GM23338 (cell line): ENCODE data around the gene RIMS1. TPM values are rescaled to one million over a fixed set of nuclear protein-coding genes. Genes with fewer than 3 reads are reported as not detected.

Experiments used
- ATAC-seq: fragments of 200-7000 bp; cut with Tn5 transposase; 3 replicates; pipeline ENCODE4 v1.9.1; 2020
- DNase-seq: peaks from one replicate; pipeline ENCODE4 v3.0.0-alpha.2; 2015; ENCODE audit warnings: low spot score
- H2AFZ ChIP-seq: fragments of 200-600 bp; sonication (generic); 2 replicates; pipeline ENCODE4 v1.8.0; 2016; ENCODE audit warnings: antibody characterized with exemption, mild to moderate bottlenecking, moderate library complexity
- H3F3A ChIP-seq: fragments of 200-600 bp; sonication (generic); replicated peaks from 2 replicates; pipeline ENCODE4 v1.8.0; 2017; ENCODE audit warnings: antibody characterized with exemption, mixed run types, low read depth
- H3K27ac ChIP-seq: fragments of 200-600 bp; sonication (generic); 2 replicates; pipeline ENCODE4 v1.6.1; 2016; ENCODE audit warnings: low read depth
- H3K27me3 ChIP-seq: fragments of 200-600 bp; sonication (generic); 2 replicates; pipeline ENCODE4 v1.8.0; 2016; ENCODE audit warnings: mild to moderate bottlenecking, mixed run types, moderate library complexity; ENCODE audit not compliant: insufficient read depth
- H3K36me3 ChIP-seq: fragments of 200-600 bp; sonication (generic); 2 replicates; pipeline ENCODE4 v1.8.0; 2016; ENCODE audit warnings: mild to moderate bottlenecking; ENCODE audit not compliant: insufficient read depth
- H3K4me1 ChIP-seq: fragments of 200-600 bp; sonication (generic); 2 replicates; pipeline ENCODE4 v1.8.0; 2016; ENCODE audit warnings: mild to moderate bottlenecking, moderate library complexity; ENCODE audit not compliant: insufficient read depth
- H3K4me2 ChIP-seq: fragments of 200-600 bp; sonication (generic); 2 replicates; pipeline ENCODE4 v1.7.1; 2017; ENCODE audit warnings: mixed run types
- H3K4me3 ChIP-seq: fragments of 200-600 bp; sonication (generic); 2 replicates; pipeline ENCODE4 v1.6.1; 2016; ENCODE audit warnings: mixed run types
- H3K79me2 ChIP-seq: fragments of 200-600 bp; sonication (generic); replicated peaks from 2 replicates; pipeline ENCODE4 v1.8.0; 2017; ENCODE audit warnings: mild to moderate bottlenecking; ENCODE audit not compliant: insufficient read depth
- H3K9me2 ChIP-seq: fragments of 200-600 bp; sonication (generic); 2 replicates; pipeline ENCODE4 v1.8.0; 2017; ENCODE audit not compliant: insufficient read depth
- H4K20me1 ChIP-seq: fragments of 200-600 bp; sonication (generic); replicated peaks from 2 replicates; pipeline ENCODE4 v1.8.0; 2017; ENCODE audit warnings: mild to moderate bottlenecking; ENCODE audit not compliant: insufficient read depth
- H3K27ac Mint-ChIP-seq: 2 replicates; pipeline ENCODE4 v1.8.0; 2020; ENCODE audit warnings: inconsistent platforms, mild to moderate bottlenecking, moderate library complexity, mixed read lengths
- H3K27me3 Mint-ChIP-seq: 3 replicates; pipeline ENCODE4 v1.8.0; 2022; ENCODE audit warnings: low read depth, mild to moderate bottlenecking, moderate library complexity, mixed read lengths, inconsistent platforms; ENCODE audit not compliant: insufficient read depth, poor library complexity
- H3K36me3 Mint-ChIP-seq: 3 replicates; pipeline ENCODE4 v1.8.0; 2021; ENCODE audit warnings: low read depth, mild to moderate bottlenecking, inconsistent platforms, moderate library complexity, mixed read lengths
- H3K4me1 Mint-ChIP-seq: 3 replicates; pipeline ENCODE4 v1.8.0; 2020; ENCODE audit warnings: mild to moderate bottlenecking, inconsistent platforms, mixed read lengths
- H3K4me3 Mint-ChIP-seq: 3 replicates; pipeline ENCODE4 v1.8.0; 2021; ENCODE audit warnings: moderate library complexity, mild to moderate bottlenecking, inconsistent platforms, mixed read lengths
- H3K9me3 Mint-ChIP-seq: 3 replicates; pipeline ENCODE4 v1.8.0; 2020; ENCODE audit warnings: moderate library complexity, mild to moderate bottlenecking, inconsistent platforms, mixed read lengths
- CREB1 ChIP-seq: fragments of 250-450 bp; sonication (Bioruptor Pico); IDR thresholded peaks from 2 replicates; pipeline ENCODE4 v1.5.0; 2020; ENCODE audit warnings: low read depth, mild to moderate bottlenecking, moderate library complexity
- EZH2 ChIP-seq: fragments of 200-600 bp; sonication (generic); IDR thresholded peaks from one replicate; pipeline ENCODE4 v1.8.0; 2017; ENCODE audit warnings: antibody characterized with exemption, mild to moderate bottlenecking, low read depth; ENCODE audit not compliant: unreplicated experiment
- EZH2phosphoT487 ChIP-seq: fragments of 200-600 bp; sonication (generic); IDR thresholded peaks from one replicate; pipeline ENCODE4 v1.8.1; 2018; ENCODE audit warnings: antibody characterized with exemption; ENCODE audit not compliant: unreplicated experiment
- JUNB ChIP-seq: IDR thresholded peaks from one replicate; pipeline ENCODE4 v1.6.1; 2016; ENCODE audit warnings: antibody characterized with exemption; ENCODE audit not compliant: unreplicated experiment
- NANOG ChIP-seq: IDR thresholded peaks from 2 replicates; pipeline ENCODE4 v1.6.1; 2016; ENCODE audit warnings: antibody characterized with exemption, borderline replicate concordance
- POLR2AphosphoS5 ChIP-seq: IDR thresholded peaks from 2 replicates; pipeline ENCODE4 v1.6.1; 2016; ENCODE audit warnings: antibody characterized with exemption, low read depth
- STAT1 ChIP-seq: IDR thresholded peaks from one replicate; pipeline ENCODE4 v1.6.1; 2016; ENCODE audit warnings: antibody characterized with exemption; ENCODE audit not compliant: unreplicated experiment
- ZNF114 ChIP-seq: fragments of 250-450 bp; sonication (Bioruptor Pico); IDR thresholded peaks from 2 replicates; pipeline ENCODE4 v1.5.0; 2020; ENCODE audit warnings: mild to moderate bottlenecking, moderate library complexity
- ZNF331 ChIP-seq: fragments of 250-450 bp; sonication (Bioruptor Pico); IDR thresholded peaks from 2 replicates; pipeline ENCODE4 v1.5.0; 2020; ENCODE audit warnings: low read depth, mild to moderate bottlenecking, moderate library complexity
- polyA plus RNA-seq: library from polyadenylated mRNA; unstranded; fragments of >200 nt; fragmentation: Nextera tagmentation; extraction: Ambion mirVana; gene quantifications from 2 replicates; pipeline ENCODE4 v1.2.1, GENCODE V29; 2016
- total RNA-seq: library from RNA; depleted of rRNA; stranded (reverse); fragments of >200 nt; shearing (Covaris generic); gene quantifications from 2 replicates; pipeline ENCODE4 v1.2.3, GENCODE V29; 2014
- TF ChIP-seq, protein P1 (sequence below), 2 experiments: fragments of 200-600 bp in 1 of 2; sonication (generic) in 1 of 2; conservative IDR thresholded peaks; 2 replicates each; pipeline versions ENCODE4 v1.5.1 to v1.6.1; 2016 to 2017; ENCODE audit warnings: antibody characterized with exemption in 2 of 2, low read depth in 2 of 2, mild to moderate bottlenecking in 2 of 2, moderate library complexity in 1 of 2
- TF ChIP-seq, protein P2 (sequence below): IDR thresholded peaks from 2 replicates; pipeline ENCODE4 v1.6.1; 2016; ENCODE audit warnings: antibody characterized with exemption
- TF ChIP-seq, protein P3 (sequence below): fragments of 250-450 bp; sonication (Bioruptor Pico); IDR thresholded peaks from 2 replicates; pipeline ENCODE4 v1.5.0; 2020; ENCODE audit warnings: mild to moderate bottlenecking, moderate library complexity
- TF ChIP-seq, protein P4 (sequence below): IDR thresholded peaks from one replicate; pipeline ENCODE4 v1.6.1; 2018; ENCODE audit warnings: antibody characterized with exemption; ENCODE audit not compliant: unreplicated experiment

The RIMS1 gene
- total and polyA plus RNA-seq, 2 experiments from 2014 or later = 0.89 to 4.0 TPM

DNA sequence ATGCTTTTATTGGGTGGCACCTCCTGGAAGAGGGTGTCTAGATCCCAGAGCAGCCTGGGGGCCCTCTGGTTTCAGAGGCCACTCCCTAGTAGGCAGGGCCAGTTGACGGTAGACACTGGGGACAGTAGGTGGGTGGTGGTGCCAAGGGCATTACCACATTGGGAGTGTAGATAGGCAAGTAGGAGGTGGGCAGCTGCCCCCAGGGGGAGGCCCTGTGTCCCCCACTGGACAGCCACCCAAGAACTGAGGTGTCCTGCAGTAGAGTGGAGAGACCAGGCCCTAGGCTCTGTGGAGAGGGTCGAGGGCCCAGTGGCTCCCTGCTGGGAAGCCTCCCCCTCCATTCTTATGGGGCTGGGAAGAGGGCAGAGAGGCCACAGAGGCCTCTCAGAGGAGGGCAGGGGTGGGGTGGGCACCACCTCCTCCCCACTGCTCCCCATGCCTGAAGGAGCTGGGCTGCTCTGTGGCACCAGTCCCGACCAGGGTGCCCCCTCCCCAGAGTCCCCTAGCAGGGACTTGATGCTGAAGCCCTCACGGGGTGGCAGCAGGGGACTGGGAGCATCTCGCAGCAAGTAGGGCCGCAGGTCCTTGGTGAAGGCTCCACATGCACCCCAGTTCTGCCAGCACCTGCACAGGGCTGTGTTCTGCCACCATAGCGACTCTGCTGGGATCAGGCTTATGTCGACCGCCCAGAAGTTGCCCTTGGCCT lies 430.5 kb downstream of the RIMS1 start:
- no peak overlapping the region for H3K27ac Mint-ChIP-seq
- ATAC-seq (no peak), DNase-seq (no peak)
- Histone ChIP-seq H3K36me3 (no peaks in the 10 kb centered on the region), H3K79me2 (no peaks in the 10 kb centered on the region), H2AFZ (no peak overlapping the region), H3K4me1 (no peaks in the 10 kb centered on the region), H3K27ac (no peak overlapping the region), H3K4me2 (no peak overlapping the region), H3K4me3 (no peak overlapping the region), H3K9me2 (no peaks in the 10 kb centered on the region), H3K27me3 (no peaks in the 10 kb centered on the region), H3F3A (no peaks in the 10 kb centered on the region), H4K20me1 (no peaks in the 10 kb centered on the region)
- H3K4me1 Mint-ChIP-seq = no peaks in the 10 kb centered on the region
- TF ChIP-seq, protein P1, sequence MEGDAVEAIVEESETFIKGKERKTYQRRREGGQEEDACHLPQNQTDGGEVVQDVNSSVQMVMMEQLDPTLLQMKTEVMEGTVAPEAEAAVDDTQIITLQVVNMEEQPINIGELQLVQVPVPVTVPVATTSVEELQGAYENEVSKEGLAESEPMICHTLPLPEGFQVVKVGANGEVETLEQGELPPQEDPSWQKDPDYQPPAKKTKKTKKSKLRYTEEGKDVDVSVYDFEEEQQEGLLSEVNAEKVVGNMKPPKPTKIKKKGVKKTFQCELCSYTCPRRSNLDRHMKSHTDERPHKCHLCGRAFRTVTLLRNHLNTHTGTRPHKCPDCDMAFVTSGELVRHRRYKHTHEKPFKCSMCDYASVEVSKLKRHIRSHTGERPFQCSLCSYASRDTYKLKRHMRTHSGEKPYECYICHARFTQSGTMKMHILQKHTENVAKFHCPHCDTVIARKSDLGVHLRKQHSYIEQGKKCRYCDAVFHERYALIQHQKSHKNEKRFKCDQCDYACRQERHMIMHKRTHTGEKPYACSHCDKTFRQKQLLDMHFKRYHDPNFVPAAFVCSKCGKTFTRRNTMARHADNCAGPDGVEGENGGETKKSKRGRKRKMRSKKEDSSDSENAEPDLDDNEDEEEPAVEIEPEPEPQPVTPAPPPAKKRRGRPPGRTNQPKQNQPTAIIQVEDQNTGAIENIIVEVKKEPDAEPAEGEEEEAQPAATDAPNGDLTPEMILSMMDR (conservative IDR thresholded peaks at IDR 0.05; ENCODE audit: low read depth in 2 of 2) = no peak
- TF ChIP-seq, protein P2, sequence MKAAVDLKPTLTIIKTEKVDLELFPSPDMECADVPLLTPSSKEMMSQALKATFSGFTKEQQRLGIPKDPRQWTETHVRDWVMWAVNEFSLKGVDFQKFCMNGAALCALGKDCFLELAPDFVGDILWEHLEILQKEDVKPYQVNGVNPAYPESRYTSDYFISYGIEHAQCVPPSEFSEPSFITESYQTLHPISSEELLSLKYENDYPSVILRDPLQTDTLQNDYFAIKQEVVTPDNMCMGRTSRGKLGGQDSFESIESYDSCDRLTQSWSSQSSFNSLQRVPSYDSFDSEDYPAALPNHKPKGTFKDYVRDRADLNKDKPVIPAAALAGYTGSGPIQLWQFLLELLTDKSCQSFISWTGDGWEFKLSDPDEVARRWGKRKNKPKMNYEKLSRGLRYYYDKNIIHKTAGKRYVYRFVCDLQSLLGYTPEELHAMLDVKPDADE = no peak
- TF ChIP-seq JUNB (no peak), EZH2phosphoT487 (no peak), POLR2AphosphoS5 (no peak), CREB1 (CRISPR knock-in tag) (no peak), STAT1 (no peak), ZNF114 (CRISPR knock-in tag) (no peak), EZH2 (no peak), NANOG (no peak), ZNF331 (CRISPR knock-in tag) (no peak)
- TF ChIP-seq, protein P3, sequence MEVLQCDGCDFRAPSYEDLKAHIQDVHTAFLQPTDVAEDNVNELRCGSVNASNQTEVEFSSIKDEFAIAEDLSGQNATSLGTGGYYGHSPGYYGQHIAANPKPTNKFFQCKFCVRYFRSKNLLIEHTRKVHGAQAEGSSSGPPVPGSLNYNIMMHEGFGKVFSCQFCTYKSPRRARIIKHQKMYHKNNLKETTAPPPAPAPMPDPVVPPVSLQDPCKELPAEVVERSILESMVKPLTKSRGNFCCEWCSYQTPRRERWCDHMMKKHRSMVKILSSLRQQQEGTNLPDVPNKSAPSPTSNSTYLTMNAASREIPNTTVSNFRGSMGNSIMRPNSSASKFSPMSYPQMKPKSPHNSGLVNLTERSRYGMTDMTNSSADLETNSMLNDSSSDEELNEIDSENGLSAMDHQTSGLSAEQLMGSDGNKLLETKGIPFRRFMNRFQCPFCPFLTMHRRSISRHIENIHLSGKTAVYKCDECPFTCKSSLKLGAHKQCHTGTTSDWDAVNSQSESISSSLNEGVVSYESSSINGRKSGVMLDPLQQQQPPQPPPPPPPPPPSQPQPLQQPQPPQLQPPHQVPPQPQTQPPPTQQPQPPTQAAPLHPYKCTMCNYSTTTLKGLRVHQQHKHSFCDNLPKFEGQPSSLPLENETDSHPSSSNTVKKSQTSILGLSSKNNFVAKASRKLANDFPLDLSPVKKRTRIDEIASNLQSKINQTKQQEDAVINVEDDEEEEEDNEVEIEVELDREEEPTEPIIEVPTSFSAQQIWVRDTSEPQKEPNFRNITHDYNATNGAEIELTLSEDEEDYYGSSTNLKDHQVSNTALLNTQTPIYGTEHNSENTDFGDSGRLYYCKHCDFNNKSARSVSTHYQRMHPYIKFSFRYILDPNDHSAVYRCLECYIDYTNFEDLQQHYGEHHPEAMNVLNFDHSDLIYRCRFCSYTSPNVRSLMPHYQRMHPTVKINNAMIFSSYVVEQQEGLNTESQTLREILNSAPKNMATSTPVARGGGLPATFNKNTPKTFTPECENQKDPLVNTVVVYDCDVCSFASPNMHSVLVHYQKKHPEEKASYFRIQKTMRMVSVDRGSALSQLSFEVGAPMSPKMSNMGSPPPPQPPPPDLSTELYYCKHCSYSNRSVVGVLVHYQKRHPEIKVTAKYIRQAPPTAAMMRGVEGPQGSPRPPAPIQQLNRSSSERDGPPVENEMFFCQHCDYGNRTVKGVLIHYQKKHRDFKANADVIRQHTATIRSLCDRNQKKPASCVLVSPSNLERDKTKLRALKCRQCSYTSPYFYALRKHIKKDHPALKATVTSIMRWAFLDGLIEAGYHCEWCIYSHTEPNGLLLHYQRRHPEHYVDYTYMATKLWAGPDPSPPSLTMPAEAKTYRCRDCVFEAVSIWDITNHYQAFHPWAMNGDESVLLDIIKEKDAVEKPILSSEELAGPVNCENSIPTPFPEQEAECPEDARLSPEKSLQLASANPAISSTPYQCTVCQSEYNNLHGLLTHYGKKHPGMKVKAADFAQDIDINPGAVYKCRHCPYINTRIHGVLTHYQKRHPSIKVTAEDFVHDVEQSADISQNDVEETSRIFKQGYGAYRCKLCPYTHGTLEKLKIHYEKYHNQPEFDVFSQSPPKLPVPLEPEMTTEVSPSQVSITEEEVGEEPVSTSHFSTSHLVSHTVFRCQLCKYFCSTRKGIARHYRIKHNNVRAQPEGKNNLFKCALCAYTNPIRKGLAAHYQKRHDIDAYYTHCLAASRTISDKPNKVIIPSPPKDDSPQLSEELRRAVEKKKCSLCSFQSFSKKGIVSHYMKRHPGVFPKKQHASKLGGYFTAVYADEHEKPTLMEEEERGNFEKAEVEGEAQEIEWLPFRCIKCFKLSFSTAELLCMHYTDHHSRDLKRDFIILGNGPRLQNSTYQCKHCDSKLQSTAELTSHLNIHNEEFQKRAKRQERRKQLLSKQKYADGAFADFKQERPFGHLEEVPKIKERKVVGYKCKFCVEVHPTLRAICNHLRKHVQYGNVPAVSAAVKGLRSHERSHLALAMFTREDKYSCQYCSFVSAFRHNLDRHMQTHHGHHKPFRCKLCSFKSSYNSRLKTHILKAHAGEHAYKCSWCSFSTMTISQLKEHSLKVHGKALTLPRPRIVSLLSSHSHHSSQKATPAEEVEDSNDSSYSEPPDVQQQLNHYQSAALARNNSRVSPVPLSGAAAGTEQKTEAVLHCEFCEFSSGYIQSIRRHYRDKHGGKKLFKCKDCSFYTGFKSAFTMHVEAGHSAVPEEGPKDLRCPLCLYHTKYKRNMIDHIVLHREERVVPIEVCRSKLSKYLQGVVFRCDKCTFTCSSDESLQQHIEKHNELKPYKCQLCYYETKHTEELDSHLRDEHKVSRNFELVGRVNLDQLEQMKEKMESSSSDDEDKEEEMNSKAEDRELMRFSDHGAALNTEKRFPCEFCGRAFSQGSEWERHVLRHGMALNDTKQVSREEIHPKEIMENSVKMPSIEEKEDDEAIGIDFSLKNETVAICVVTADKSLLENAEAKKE = no peak
- TF ChIP-seq, protein P4, sequence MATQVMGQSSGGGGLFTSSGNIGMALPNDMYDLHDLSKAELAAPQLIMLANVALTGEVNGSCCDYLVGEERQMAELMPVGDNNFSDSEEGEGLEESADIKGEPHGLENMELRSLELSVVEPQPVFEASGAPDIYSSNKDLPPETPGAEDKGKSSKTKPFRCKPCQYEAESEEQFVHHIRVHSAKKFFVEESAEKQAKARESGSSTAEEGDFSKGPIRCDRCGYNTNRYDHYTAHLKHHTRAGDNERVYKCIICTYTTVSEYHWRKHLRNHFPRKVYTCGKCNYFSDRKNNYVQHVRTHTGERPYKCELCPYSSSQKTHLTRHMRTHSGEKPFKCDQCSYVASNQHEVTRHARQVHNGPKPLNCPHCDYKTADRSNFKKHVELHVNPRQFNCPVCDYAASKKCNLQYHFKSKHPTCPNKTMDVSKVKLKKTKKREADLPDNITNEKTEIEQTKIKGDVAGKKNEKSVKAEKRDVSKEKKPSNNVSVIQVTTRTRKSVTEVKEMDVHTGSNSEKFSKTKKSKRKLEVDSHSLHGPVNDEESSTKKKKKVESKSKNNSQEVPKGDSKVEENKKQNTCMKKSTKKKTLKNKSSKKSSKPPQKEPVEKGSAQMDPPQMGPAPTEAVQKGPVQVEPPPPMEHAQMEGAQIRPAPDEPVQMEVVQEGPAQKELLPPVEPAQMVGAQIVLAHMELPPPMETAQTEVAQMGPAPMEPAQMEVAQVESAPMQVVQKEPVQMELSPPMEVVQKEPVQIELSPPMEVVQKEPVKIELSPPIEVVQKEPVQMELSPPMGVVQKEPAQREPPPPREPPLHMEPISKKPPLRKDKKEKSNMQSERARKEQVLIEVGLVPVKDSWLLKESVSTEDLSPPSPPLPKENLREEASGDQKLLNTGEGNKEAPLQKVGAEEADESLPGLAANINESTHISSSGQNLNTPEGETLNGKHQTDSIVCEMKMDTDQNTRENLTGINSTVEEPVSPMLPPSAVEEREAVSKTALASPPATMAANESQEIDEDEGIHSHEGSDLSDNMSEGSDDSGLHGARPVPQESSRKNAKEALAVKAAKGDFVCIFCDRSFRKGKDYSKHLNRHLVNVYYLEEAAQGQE = no peak
- H3K36me3 Mint-ChIP-seq = no peaks in the 10 kb centered on the region
- H3K27me3 Mint-ChIP-seq = no peaks in the 10 kb centered on the region
- no peaks in the 10 kb centered on the region for H3K9me3 Mint-ChIP-seq
- no peak overlapping the region for H3K4me3 Mint-ChIP-seq
